HCT116 (cell line): ENCODE results near the gene MSI2. TPM values are rescaled to one million over a fixed set of nuclear protein-coding genes. Genes with fewer than 3 reads are reported as not detected.

Experiments used
- ATAC-seq: fragments of 200-7000 bp; cut with Tn5 transposase; 2 replicates; pipeline ENCODE4 v1.9.1; 2020; ENCODE audit warnings: mild to moderate bottlenecking, moderate library complexity
- BruUV-seq: library from RNA; stranded (reverse); fragments of 400-500 nt; replicated peaks from 2 replicates; lab custom pipeline; 2021; lab: Mats Ljungman, UMichigan
- CTCF ChIA-PET: fragments of 300-600 bp; sonication (Branson Sonifier 250); formaldehyde crosslinking; loops from one replicate; lab custom pipeline; 2021; ENCODE audit warnings: antibody characterized with exemption; lab: Charles Lee
- POLR2A ChIA-PET: fragments of 300-600, 350-600 bp; sonication (Branson Sonifier 250); formaldehyde crosslinking; loops from one replicate; lab custom pipeline; 2021; ENCODE audit warnings: antibody characterized with exemption; lab: Charles Lee
- RAD21 ChIA-PET, 2 experiments: fragments of 300-600 bp; sonication (Branson Sonifier 250); formaldehyde crosslinking; loops; one replicate each; lab custom pipeline; 2023; ENCODE audit warnings: low total read pairs in 2 of 2; ENCODE audit not compliant: uncharacterized antibody in 2 of 2, unreplicated experiment in 2 of 2, low non-redundant PET in 1 of 2; lab: Charles Lee
- DNase-seq: peaks from one replicate; pipeline ENCODE4 v3.0.0-alpha.2; 2010; ENCODE audit warnings: low read depth, low spot score
- H2AFZ ChIP-seq: fragments of 200-600 bp; shearing (Covaris generic), sonication (generic); 2 replicates; pipeline ENCODE4 v1.6.1; 2017; ENCODE audit warnings: low read depth, mixed run types, mixed read lengths, antibody characterized with exemption, low read length; ENCODE audit not compliant: poor library complexity, severe bottlenecking
- H3K27ac ChIP-seq: 2 replicates; pipeline ENCODE4 v1.5.1; 2012; ENCODE audit warnings: low read depth, low read length
- H3K27me3 ChIP-seq: fragments of 200-600 bp; sonication (generic); 2 replicates; pipeline ENCODE4 v1.6.1; 2016; ENCODE audit warnings: mixed run types, low read length, mixed read lengths; ENCODE audit not compliant: insufficient read depth
- H3K36me3 ChIP-seq, 2 experiments: fragments of 200-500 bp in 1 of 2; fragments of 200-600 bp in 1 of 2; sonication (Bioruptor generic) in 1 of 2; sonication (generic) in 1 of 2; 2 replicates each; pipeline versions ENCODE4 v1.5.1 to v1.6.1; 2014 to 2016; ENCODE audit warnings: low read length in 2 of 2, inconsistent platforms in 1 of 2, mixed read lengths in 1 of 2, mixed run types in 1 of 2; ENCODE audit not compliant: insufficient read depth in 2 of 2, control insufficient read depth in 1 of 2
- H3K4me1 ChIP-seq, 2 experiments: fragments of 200-600 bp in 1 of 2; sonication (generic) in 1 of 2; 2 replicates each; pipeline versions ENCODE4 v1.5.1 to v1.6.1; 2012 to 2017; ENCODE audit warnings: low read length in 2 of 2, inconsistent platforms in 1 of 2, mild to moderate bottlenecking in 1 of 2, mixed read lengths in 1 of 2, mixed run types in 1 of 2, moderate library complexity in 1 of 2; ENCODE audit not compliant: insufficient read depth in 2 of 2, control insufficient read depth in 1 of 2
- H3K4me2 ChIP-seq: fragments of 200-600 bp; sonication (generic); 2 replicates; pipeline ENCODE4 v1.6.1; 2017; ENCODE audit warnings: mixed run types, low read length, mixed read lengths
- H3K4me3 ChIP-seq, 2 experiments: fragments of 200-600 bp in 1 of 2; sonication (generic) in 1 of 2; replicated peaks in 1 of 2; 2 replicates each; pipeline ENCODE4 v1.5.1; 2011 to 2016; ENCODE audit warnings: low read length in 2 of 2, control low read depth in 1 of 2, low read depth in 1 of 2, mild to moderate bottlenecking in 1 of 2, mixed read lengths in 1 of 2, mixed run types in 1 of 2
- H3K79me2 ChIP-seq: fragments of 200-600 bp; sonication (generic); 2 replicates; pipeline ENCODE4 v1.6.1; 2017; ENCODE audit warnings: mild to moderate bottlenecking, mixed run types, low read length, moderate library complexity, mixed read lengths; ENCODE audit not compliant: insufficient read depth
- H3K9ac ChIP-seq: fragments of 200-600 bp; sonication (generic); 2 replicates; pipeline ENCODE4 v1.6.1; 2016; ENCODE audit warnings: low read length, mixed read lengths
- H3K9me2 ChIP-seq: fragments of 200-600 bp; sonication (generic), shearing (Covaris generic); 2 replicates; pipeline ENCODE4 v1.6.1; 2017; ENCODE audit warnings: mixed run types, mild to moderate bottlenecking, moderate library complexity; ENCODE audit not compliant: insufficient read depth
- H3K9me3 ChIP-seq, 2 experiments: fragments of 200-500 bp in 1 of 2; fragments of 200-600 bp in 1 of 2; sonication (Bioruptor generic) in 1 of 2; sonication (generic) in 1 of 2; 2 replicates each; pipeline ENCODE4 v1.6.1; 2014 to 2017; ENCODE audit warnings: low read length in 2 of 2, mixed read lengths in 2 of 2, inconsistent platforms in 1 of 2, low read depth in 1 of 2, mild to moderate bottlenecking in 1 of 2, mixed run types in 1 of 2, moderate library complexity in 1 of 2; ENCODE audit not compliant: control insufficient read depth in 1 of 2, insufficient read depth in 1 of 2
- H4K20me1 ChIP-seq: fragments of 200-600 bp; sonication (generic), shearing (Covaris generic); 2 replicates; pipeline ENCODE4 v1.6.1; 2017; ENCODE audit warnings: mixed run types, mild to moderate bottlenecking, moderate library complexity; ENCODE audit not compliant: insufficient read depth
- ATF3 ChIP-seq: IDR thresholded peaks from 2 replicates; pipeline ENCODE4 v1.6.1; 2012
- CBX3 ChIP-seq: IDR thresholded peaks from 2 replicates; pipeline ENCODE4 v1.6.1; 2012; ENCODE audit warnings: low read depth
- CEBPB ChIP-seq: IDR thresholded peaks from 2 replicates; pipeline ENCODE4 v1.6.1; 2012; ENCODE audit warnings: low read depth
- CTCF ChIP-seq, 3 experiments: fragments of 200-600 bp in 1 of 3; sonication (generic) in 1 of 3; IDR thresholded peaks in 2 of 3; conservative IDR thresholded peaks in 1 of 3; 2 replicates each; pipeline ENCODE4 v1.5.1; 2012 to 2017; ENCODE audit warnings: low read depth in 2 of 3, low read length in 2 of 3, antibody characterized with exemption in 1 of 3, borderline replicate concordance in 1 of 3, control low read depth in 1 of 3, mild to moderate bottlenecking in 1 of 3, mixed read lengths in 1 of 3, mixed run types in 1 of 3, moderate library complexity in 1 of 3; ENCODE audit not compliant: insufficient read depth in 1 of 3
- EGR1 ChIP-seq: IDR thresholded peaks from 2 replicates; pipeline ENCODE4 v1.6.1; 2012; ENCODE audit warnings: low read depth
- ELF1 ChIP-seq: IDR thresholded peaks from 2 replicates; pipeline ENCODE4 v1.6.1; 2012; ENCODE audit warnings: low read depth, borderline replicate concordance
- EZH2 ChIP-seq: fragments of 200-600 bp; sonication (generic); IDR thresholded peaks from 2 replicates; pipeline ENCODE4 v1.6.1; 2017; ENCODE audit warnings: antibody characterized with exemption, mixed run types
- EZH2phosphoT487 ChIP-seq: fragments of 200-600 bp; IDR thresholded peaks from 2 replicates; pipeline ENCODE4 v1.6.1; 2018; ENCODE audit warnings: antibody characterized with exemption, borderline replicate concordance
- FOSL1 ChIP-seq: IDR thresholded peaks from 2 replicates; pipeline ENCODE4 v1.6.1; 2012; ENCODE audit warnings: low read depth
- JUND ChIP-seq: IDR thresholded peaks from 2 replicates; pipeline ENCODE4 v1.6.1; 2012
- MAX ChIP-seq: IDR thresholded peaks from 2 replicates; pipeline ENCODE4 v1.6.1; 2012
- POLR2A ChIP-seq: IDR thresholded peaks from 2 replicates; pipeline ENCODE4 v1.7.0; 2011; ENCODE audit warnings: borderline replicate concordance; ENCODE audit not compliant: insufficient read depth, insufficient read length; ENCODE audit errors: extremely low read depth
- RAD21 ChIP-seq: IDR thresholded peaks from 2 replicates; pipeline ENCODE4 v1.6.1; 2012; ENCODE audit warnings: low read depth, mild to moderate bottlenecking
- REST ChIP-seq: IDR thresholded peaks from 2 replicates; pipeline ENCODE4 v1.6.1; 2012; ENCODE audit warnings: low read depth
- SIN3A ChIP-seq: IDR thresholded peaks from 2 replicates; pipeline ENCODE4 v1.6.1; 2012; ENCODE audit warnings: low read depth
- SP1 ChIP-seq: IDR thresholded peaks from 2 replicates; pipeline ENCODE4 v1.6.1; 2012; ENCODE audit warnings: low read depth
- TCF7L2 ChIP-seq: IDR thresholded peaks from 2 replicates; pipeline ENCODE4 v1.7.0; 2011; ENCODE audit warnings: borderline replicate concordance, inconsistent platforms; ENCODE audit not compliant: insufficient read depth, insufficient read length; ENCODE audit errors: extremely low read depth
- ZBTB33 ChIP-seq: IDR thresholded peaks from 2 replicates; pipeline ENCODE4 v1.6.1; 2011; ENCODE audit warnings: mild to moderate bottlenecking, low read length, moderate library complexity; ENCODE audit not compliant: insufficient replicate concordance; ENCODE audit errors: extremely low read depth
- ZFX ChIP-seq: fragments of 450-650 bp; IDR thresholded peaks from 2 replicates; pipeline ENCODE4 v1.6.1; 2017
- ZNF274 ChIP-seq: fragments of 200-500 bp; sonication (Bioruptor generic); IDR thresholded peaks from 2 replicates; pipeline ENCODE4 v1.6.1; 2014; ENCODE audit warnings: mild to moderate bottlenecking, low read depth, low read length, inconsistent platforms
- intact Hi-C: fragments of 100-400 bp; cut with micrococcal nuclease; formaldehyde crosslinking; loops from 2 replicates; pipeline ENCODE4 v1.10.0; 2022
- total RNA-seq: library from RNA; stranded (reverse); gene quantifications from one replicate; pipeline ENCODE4 v1.2.1, GENCODE V29; 2021; ENCODE audit not compliant: unreplicated experiment

Gene MSI2
- total RNA-seq, 1 experiment from 2014 or later, result 137 TPM

- H2AFZ ChIP-seq, result no peak overlapping the region
- H3K4me3 ChIP-seq, result no peak overlapping the region
- H3K9me3 ChIP-seq, result no peaks in the 10 kb centered on the region
- H3K4me1 ChIP-seq, result no peaks in the 10 kb centered on the region
- RAD21 ChIA-PET, result no interaction called here
- no peak for TF ChIP-seq CTCF (IDR thresholded peaks at IDR 0.05 in 2 of 3, conservative IDR thresholded peaks at IDR 0.05 in 1 of 3; ENCODE audit: borderline replicate concordance in 1 of 3, insufficient read depth in 1 of 3, low read depth in 2 of 3, low read length in 2 of 3)
- TF ChIP-seq EZH2, result no peak
- no peak for TF ChIP-seq ZBTB33
- TF ChIP-seq ELF1, result no peak
- TF ChIP-seq RAD21, result no peak
- no peak for TF ChIP-seq SP1
- TF ChIP-seq JUND, result no peak
- no peak for TF ChIP-seq REST
- no peak for TF ChIP-seq CBX3
- no peak for TF ChIP-seq ZNF274
- TF ChIP-seq MAX, result no peak
- TF ChIP-seq ATF3, result no peak
- TF ChIP-seq FOSL1, result no peak
- no peak for TF ChIP-seq SIN3A
- no peak for TF ChIP-seq TCF7L2
- TF ChIP-seq EZH2phosphoT487, result no peak
- no peak for TF ChIP-seq ZFX
- no peak for TF ChIP-seq CEBPB
- no peak for TF ChIP-seq POLR2A
- no peak for TF ChIP-seq EGR1
- DNase-seq, result no peak
- H3K4me2 ChIP-seq, result no peak overlapping the region
- intact Hi-C loops, result no loop called here
- no peak overlapping the region for H3K27ac ChIP-seq
- no peaks in the 10 kb centered on the region for H4K20me1 ChIP-seq
- CTCF ChIA-PET, result no interaction called here
- H3K79me2 ChIP-seq, result peaks cover 66% of the 10 kb centered on the region
- no peaks in the 10 kb centered on the region for H3K27me3 ChIP-seq
- no TSS peak for BruUV-seq
- peaks cover 40 to 62% of the 10 kb centered on the region in 2 experiments; a peak in 3 of 4 replicates for H3K36me3 ChIP-seq
- POLR2A ChIA-PET, result no interaction called here
- H3K9me2 ChIP-seq, result no peaks in the 10 kb centered on the region
- no peak overlapping the region for H3K9ac ChIP-seq
- ATAC-seq, result no peak
Measured at GRCh38 chr17:57268181-57268580, 11.9 kb downstream of the MSI2 start.
